Measurements from ENCODE around the gene CCDC171.

- no peak for TF ChIP-seq CTCF (conservative IDR thresholded peaks at IDR 0.05)
- TF ChIP-seq EZH2 (IDR thresholded peaks at IDR 0.05; ENCODE audit: low read depth): no peak
These were observed 408.4 kb downstream of the CCDC171 start for GRCh38 chr9:15961217-15961616.

Data from PC-9 (cell line).